Loucy (cell line): Measurements from ENCODE around the gene SECISBP2L.

Experiments
- CTCF ChIP-seq: fragments of 200-600 bp; sonication (generic); conservative IDR thresholded peaks from 2 replicates; pipeline ENCODE4 v1.5.1; 2014; ENCODE audit warnings: mild to moderate bottlenecking, antibody characterized with exemption, low read length
- EZH2phosphoT487 ChIP-seq: fragments of 200-600 bp; IDR thresholded peaks from 2 replicates; pipeline ENCODE4 v1.6.1; 2018; ENCODE audit warnings: antibody characterized with exemption, mild to moderate bottlenecking, moderate library complexity, borderline replicate concordance

DNA sequence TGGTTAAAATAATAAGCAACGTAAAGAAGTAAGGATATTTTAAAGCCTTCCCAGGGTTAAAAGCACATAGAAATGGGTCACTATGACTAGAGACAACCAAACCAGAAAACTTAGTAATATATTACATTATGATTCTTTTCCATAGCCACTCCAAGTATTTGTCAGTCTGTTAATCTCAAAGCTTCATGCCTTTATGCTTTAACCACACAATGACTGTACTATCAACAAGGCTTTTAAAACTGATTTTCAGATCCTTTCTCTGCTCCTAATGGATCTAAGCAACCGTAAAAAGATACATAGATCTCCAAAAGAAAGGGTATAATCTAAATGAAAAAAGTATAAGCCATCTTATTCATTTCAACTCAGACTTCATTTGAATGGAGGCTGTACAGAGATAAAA lies 14.4 kb downstream of the SECISBP2L start:
- no peak for TF ChIP-seq CTCF
- TF ChIP-seq EZH2phosphoT487 = no peak
